Mucosa of gallbladder (tissue), 1 donor: ENCODE data around the gene CEMIP. TPM values are rescaled to one million over a fixed set of nuclear protein-coding genes. Genes with fewer than 3 reads are reported as not detected.
"Not testable (repeated sequence)": the region's sequence is repeated elsewhere in the genome, so short reads cannot be mapped to it uniquely, and the experiment has no call there.

Experiments
- DNase-seq: peaks from one replicate; pipeline ENCODE4 v3.0.0-alpha.2; 2020; ENCODE audit warnings: low spot score
- total RNA-seq: library from RNA; stranded (reverse); gene quantifications from one replicate; pipeline ENCODE4 v1.2.1, GENCODE V29; 2021
- donor health status: DM: no; HTN: no; CAD: no.

Gene CEMIP
- total RNA-seq, 1 donor from 2014 or later: 1.6 TPM

DNA sequence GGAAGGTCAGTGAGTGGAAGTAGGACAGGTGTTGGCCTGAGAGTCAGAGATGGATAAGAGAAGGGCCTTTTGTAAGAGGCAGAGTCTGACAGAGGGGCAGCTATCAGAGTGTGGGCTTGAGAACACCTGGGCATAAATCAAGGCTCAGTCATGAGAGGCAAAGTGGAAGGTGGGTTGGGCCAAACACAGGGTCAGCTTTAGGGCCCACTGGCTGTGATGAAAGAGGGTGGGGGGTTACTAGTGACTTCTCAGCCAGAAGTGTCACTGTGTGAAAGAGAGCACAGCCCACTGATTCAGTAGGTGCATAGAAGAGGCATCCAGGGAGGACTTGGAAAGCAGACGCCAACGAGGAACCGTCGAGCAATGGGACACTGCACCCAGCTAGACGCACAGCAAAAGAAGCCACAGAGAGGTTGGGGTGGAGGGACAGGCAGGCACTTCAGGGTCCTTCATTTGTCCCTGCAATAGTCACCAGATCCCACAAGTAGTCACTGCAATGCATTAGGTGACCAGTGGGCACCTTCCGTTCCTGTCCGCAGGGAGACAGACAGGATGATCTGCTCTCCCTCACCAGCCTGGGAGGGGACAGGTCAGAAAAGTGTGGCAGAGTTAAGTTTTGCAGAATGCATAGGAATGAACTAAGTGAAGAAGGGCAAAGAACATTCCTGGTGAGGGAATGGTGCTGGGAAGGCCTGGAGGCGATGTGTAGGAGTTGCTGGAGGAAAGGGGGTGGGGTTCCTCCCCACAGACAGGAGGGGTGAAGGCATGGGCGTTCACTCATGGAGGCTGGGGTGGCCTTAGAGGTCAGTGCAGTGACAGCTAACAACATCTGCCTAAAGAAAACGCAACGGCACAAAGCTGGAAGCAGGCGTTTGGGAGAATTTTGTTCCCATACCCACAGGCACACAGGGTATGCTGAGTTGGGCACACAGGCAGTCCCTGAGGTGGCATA is 174.1 kb downstream of the CEMIP start:
- no peak for DNase-seq

DNA sequence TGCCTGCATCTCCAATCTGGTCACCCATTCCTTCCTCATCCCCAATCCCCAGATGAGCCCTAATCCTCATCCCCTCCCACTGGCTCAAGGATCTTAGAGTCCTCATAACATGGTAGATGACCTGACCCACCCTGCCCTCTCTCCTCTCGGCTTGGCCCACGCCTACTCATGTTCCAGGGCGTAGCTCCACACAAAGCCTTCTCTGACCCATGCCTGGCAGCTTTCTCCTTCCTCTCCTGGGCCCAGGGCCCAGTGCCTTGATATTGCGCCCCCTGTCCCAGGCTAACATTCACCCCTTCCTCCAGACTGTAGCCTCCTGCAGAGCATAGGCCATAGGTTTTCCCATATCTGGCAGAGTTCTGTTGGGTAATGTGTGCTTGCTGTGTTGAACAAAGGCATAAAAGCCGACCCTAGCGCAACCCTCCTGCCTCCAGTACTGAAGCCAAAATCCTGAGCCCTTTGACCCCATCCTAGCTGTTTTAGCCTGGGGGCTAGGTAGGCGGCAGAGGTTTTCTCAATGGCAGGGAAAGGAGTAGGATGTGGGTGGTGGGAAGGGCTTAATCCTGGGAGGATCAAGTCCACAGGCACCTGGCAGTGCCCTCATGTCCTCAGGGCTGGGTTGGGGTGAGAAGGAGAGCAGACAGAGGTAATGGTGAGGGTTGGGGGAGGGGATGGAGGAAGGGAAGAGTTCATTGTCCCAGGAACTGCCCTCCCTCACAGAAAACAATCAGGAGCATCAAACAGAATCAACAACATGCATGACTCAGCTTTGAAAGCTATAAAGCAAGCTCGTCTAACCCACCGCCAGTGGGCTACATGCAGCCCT is 175.0 kb downstream of the CEMIP start:
- DNase-seq: no peak

DNA sequence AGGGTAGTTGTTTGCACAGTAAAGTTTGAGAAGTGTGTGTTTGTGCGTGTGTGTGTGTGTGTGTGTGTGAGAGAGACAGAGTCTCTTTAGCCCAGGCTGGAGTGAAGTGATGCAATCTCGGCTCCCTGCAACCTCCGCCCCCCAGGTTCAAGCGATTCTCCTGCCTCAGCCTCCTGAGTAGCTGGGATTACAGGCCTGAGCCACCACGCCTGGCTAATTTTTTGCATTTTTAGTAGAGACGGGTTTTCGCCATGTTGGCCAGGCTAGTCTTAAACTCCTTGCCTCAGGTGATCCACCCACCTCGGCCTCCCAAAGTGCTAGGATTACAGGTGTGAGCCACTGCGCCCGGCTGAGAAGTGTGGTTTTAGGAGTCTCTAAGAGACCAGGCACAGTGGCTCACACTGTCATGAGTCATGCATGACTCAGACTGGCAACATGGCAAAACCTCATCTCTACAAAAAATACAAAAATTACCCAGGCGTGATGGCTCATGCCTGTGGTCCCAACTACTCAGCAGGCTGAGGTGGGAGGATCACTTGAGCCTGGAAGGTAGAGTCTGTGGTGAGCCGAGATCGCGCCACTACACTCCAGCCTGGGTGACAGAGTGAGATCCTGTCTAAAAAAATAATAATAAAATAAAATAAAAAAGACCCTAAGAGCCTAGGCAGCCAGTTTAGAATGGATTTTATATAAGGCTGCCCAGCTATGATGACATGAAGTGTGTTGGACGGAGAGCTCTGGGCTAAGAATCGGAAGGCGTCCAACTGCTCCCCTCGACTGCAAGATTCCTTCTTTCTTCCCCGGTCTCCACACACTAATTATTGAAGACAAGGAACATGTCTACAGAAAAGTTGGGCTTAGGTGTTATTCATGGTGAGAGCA is 176.6 kb downstream of the CEMIP start:
- DNase-seq: not testable (repeated sequence)

DNA sequence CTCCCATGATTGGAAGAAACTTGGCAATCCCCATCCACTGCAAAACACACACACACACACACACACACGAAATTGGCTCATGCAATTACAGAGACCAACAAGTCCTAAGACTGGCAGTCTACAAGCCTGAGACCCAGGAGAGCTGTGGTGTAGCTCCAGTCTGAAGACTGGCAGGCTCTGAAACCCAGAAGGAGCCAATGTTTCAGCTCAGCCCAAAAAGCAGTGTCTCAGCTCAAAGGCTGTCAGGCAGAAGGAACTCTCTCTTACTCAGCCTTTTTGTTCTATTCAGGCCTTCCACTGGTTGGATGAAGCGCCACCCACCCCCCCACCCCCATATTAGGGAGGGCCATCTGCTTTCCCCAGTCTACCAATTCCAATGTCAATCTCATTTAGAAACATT is 178.4 kb downstream of the CEMIP start:
- DNase-seq: no peak

- no peak for DNase-seq
Observed at GRCh38 chr15:80957976-80958375, 178.8 kb downstream of the CEMIP start.

DNA sequence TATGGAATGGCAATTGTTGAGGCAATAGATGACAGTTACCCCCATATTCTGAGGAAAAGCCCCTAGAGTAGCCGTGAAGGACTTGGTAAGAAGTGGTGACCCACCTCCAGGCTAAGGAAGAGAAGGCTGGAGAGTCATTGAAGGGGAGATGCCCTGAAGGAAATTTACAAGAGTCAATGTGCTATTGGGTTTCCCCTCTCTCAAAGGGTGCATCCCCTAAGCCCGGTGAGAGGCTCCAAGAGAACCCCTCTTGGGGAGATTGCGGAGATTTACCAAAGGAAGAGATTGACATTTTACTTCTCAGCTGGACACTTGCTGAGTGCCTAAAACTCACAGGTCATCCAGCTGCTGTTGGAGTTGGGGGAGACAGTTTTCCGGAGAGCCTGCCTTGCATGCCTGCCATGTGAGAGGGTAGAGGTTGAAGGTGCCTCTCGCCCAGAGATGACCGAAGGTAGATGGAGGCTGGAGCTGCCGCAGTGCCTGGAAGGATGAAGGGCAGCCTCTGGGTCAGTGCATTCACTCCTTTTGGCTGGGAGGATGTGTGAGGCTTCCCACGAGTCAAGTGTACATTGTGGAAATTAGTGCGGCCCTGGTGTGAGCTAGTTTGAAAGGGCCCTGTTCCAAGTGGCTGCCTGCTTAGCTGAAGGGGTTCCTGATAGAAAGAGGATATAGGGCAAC is 179.8 kb downstream of the CEMIP start:
- no peak for DNase-seq

DNA sequence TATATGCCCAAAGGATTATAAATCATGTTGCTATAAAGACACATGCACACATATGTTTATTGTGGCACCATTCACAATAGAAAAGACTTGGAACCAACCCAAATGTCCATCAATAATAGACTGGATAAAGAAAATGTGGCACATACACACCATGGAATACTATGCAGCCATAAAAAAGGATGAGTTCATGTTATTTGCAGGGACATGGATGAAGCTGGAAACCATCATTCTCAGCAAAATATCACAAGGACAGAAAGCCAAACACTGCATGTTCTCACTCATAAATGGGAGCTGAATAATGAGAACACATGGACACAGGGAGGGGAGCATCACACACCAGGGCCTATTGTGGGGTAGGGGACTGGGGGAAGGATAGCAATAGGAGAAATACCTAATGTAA is 186.3 kb downstream of the CEMIP start:
- not testable (repeated sequence) for DNase-seq

- no peak for DNase-seq
Observed at GRCh38 chr15:80966431-80967197, 187.4 kb downstream of the CEMIP start.

GRCh38 chr15:80967451-80967850 is 188.3 kb downstream of the CEMIP start:
- DNase-seq: peak; percentile 34

- DNase-seq: no peak
Observed at GRCh38 chr15:80967991-80968510, 188.9 kb downstream of the CEMIP start.

- no peak for DNase-seq
Observed at GRCh38 chr15:80969316-80969715, 190.1 kb downstream of the CEMIP start.

- DNase-seq: peak; percentile 67
Observed at GRCh38 chr15:80970018-80970657, 191.0 kb downstream of the CEMIP start.

DNA sequence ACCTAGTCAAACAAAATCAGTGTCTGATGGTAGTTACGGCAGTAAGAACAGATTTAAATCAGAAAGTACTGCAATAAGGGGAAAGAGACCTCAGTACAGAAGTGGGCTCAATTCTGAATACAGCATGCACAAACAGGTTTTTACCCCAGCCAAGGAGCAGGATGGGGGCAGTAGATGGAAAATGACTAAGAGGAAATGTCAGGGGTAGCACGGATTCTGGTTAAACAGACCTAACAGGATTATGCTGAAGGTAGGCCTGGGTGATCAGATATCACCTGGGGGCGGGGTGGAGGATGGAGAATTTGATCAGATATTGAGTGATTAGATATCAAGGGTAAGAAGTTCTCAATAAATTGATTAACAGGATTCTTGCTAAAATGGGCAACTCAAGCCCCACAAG is 191.5 kb downstream of the CEMIP start:
- no peak for DNase-seq

DNA sequence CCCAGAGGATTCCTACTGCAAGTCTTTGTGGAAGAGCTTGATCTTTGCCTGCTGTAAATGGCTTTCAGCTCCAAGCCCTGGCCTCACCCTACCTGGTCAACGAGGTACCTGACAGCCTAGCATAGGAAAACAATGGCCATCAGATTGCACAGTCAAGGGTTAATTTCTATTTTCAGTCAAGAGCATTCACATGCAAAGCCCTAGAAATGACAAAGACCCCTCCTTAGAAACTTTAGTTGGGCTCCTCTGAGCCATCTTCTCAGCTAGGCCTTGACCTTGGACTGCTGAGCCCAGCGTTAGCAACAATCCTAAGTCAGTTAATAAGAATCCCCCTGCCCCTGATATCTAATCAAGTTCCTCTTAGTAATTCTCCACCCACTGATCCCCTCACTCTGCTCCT is 192.0 kb downstream of the CEMIP start:
- DNase-seq: no peak

- DNase-seq: no peak
Observed at GRCh38 chr15:80972276-80972675, 193.1 kb downstream of the CEMIP start.

DNA sequence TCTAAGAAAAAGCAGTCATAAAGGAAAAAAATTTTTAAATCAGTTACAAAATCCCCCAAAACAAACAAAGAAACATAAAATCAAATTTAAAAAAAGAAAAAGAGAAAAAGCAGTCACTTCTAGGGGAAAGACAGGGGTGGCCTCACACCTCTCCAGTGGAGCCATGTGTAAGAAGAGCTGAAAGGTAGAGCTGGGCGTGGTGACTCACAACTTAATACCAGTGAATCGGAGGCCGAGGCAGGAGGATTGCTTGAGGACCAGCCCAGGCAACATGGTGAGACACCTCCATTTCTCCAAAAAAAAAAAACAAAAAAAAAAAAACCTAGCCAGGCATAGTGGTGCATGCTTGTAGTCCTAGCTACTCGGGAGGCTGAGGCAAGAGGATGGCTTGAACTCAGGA is 195.7 kb downstream of the CEMIP start:
- DNase-seq: no peak

- DNase-seq: no peak
Observed at GRCh38 chr15:80976851-80977250, 197.7 kb downstream of the CEMIP start.

DNA sequence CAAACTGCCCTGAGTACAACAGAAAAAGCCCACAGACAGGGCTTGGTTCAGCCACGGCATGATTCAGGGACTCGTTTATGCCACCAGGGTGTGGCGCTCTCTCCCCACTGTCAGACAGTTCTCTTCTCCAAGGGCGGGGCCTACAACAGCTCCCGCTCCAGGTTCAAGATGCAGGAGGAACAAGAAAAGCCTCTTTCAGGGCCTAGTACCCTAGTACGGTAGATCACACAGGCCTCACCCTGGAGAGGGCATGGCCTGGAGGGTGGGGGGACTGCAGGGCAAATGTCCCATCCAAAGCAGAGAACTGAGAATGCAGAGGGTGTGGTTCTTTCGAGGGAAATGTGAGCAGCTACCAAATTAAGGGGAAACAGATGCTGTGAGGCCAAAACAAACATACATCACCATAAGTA is 198.5 kb downstream of the CEMIP start:
- peak; percentile 44 for DNase-seq

DNA sequence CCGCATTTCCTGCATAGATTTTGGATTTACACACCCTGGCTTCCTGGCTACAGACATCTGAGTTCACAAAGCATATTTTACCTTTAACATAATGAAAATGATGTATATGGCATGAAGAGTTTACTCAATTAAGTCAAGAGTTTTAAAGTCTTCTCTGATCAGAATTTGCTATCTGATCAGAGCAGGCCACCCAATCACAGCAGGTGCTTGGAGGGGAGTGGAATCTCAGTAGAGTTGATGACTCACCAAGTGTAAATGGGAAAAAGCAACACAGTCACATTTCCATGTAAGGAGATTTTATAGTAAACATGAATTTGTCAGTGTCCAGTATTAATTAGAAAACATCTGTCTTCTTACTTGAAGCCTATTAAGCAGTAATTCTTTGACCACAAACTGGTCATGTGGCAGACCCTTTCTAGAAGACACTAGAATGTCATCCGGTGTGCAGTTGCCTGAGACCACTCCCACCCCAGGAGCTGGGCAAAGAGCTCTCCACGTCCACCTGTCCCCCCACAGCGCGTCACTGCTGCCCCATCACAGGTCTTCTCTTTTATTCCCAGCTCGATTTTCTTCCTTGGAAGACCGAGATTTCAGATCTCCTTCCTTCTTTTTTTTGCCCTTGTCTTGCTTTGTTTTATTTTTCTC is 199.6 kb downstream of the CEMIP start:
- DNase-seq: no peak
